G401 (cell line): ENCODE data around the gene SLC27A5. TPM values are rescaled to one million over a fixed set of nuclear protein-coding genes. Genes with fewer than 3 reads are reported as not detected.

Experiments
- DNase-seq: peaks from one replicate; pipeline ENCODE4 v3.0.0-alpha.2; 2015; ENCODE audit warnings: low spot score
- in situ Hi-C: cut with HindIII; loops from 2 replicates; pipeline ENCODE4 v1.10.0; 2016; ENCODE audit warnings: low sequenced_read_pairs, mixed read lengths
- total RNA-seq: library from RNA; depleted of rRNA; stranded (reverse); fragments of >200 nt; shearing (Covaris generic); gene quantifications from 2 replicates; pipeline ENCODE4 v1.2.3, GENCODE V29; 2014; rRNA removed

Gene SLC27A5, protein sequence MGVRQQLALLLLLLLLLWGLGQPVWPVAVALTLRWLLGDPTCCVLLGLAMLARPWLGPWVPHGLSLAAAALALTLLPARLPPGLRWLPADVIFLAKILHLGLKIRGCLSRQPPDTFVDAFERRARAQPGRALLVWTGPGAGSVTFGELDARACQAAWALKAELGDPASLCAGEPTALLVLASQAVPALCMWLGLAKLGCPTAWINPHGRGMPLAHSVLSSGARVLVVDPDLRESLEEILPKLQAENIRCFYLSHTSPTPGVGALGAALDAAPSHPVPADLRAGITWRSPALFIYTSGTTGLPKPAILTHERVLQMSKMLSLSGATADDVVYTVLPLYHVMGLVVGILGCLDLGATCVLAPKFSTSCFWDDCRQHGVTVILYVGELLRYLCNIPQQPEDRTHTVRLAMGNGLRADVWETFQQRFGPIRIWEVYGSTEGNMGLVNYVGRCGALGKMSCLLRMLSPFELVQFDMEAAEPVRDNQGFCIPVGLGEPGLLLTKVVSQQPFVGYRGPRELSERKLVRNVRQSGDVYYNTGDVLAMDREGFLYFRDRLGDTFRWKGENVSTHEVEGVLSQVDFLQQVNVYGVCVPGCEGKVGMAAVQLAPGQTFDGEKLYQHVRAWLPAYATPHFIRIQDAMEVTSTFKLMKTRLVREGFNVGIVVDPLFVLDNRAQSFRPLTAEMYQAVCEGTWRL
- total RNA-seq = 12.0 and 28.6 TPM in 2 replicates

- in situ Hi-C loops = no loop called here
- DNase-seq = no peak
Measured at GRCh38 chr19:58511353-58512208, at the start of gene SLC27A5. Gene SLC27A5 (minus strand): TSS chr19:58511992. CDS start chr19:58511955, 37 bp downstream.

DNA sequence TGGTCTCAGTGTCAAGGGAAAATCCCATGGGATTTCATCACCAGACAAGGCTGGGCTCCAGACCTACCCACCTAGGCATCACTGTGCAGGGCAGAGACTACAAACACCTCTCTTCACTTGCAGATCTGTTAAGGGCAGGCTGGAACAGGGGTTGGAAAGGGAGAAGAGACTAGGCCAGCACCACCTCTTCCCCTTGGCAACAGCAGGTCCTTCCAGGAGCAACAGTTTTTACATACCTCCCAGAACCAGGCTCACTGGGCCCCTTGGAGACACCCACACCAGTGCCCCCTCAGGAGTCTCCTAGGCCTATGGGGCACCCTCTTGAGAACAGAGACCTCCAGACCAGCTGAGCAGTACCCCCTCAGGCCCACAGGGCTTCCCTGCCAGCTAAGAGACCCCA is 49.1 kb upstream of the SLC27A5 start:
- in situ Hi-C loops = no loop called here

GRCh38 chr19:58560007-58560887 is 48.5 kb upstream of the SLC27A5 start:
- no peak for DNase-seq
- in situ Hi-C loops = no loop called here

More for the DNA sequence above, 49.1 kb upstream of the SLC27A5 start:
- DNase-seq = no peak

DNA sequence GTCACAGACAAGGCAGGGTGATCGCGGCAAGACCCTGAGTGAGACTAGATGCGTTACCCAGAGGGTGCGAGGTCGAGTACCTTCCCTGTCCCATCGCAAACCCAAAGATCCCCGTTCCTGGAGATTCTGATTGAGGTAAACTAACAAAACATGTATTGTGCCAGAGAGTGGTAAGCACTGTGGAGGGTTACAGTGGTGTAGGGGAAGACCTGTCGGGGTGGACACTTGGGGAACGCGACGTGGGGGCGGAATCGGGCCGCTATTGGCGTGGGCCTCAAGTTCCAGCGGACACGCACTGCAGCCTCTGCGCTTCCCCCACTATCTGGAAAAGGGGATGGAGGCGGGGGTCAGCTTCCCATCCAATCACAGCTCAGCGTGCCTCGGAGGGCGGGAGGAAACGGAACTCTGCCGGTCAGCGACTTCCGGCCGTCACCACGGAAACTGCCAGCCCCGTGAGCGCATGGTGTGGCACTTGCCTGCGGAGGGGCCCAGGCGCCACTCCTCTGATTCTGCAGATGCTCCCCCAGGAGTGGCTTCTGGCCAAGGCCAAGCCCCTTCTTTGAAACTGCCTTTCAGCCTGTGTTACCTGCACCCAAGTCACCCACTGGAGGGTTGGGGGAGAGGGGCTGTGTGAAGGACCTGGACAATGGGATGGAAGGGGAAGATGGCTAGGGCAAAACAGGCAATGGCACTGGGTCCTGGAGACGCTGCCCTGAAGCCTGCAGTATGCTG is 47.6 kb upstream of the SLC27A5 start:
- peak; percentile 93 for DNase-seq
- in situ Hi-C loops = no loop called here

DNA sequence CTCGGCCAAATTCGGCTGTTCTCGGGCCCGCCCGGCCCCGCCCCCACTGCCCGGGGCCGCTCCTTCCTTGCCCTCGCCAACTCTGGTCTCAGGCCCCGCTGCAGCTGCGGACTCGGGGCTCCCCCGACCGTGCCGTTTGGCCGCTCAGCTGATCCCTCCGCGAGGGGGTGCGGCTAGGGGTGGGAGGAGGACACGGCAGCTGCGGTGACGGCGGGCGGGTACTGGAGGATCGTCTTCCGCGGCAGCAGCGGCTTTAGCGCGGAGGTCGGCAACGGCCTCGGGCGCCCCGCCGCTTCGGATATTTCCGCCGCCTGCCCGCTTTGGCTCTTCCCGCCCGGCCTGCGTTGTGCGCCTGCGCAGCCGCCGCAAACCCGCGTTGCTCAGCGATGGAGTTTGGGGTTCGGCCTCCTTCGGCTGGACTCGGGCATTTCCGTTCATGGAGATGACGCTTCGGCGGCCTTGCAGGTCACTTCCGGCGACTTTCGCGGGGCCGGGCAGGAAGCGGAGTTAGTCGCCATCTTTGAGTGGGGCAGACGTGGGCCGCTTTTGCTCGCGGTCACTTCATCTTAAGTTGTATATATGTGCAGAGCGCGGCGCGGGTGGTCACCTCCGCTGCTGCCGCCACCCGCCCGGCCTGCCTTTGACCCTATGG is 47.0 kb upstream of the SLC27A5 start:
- in situ Hi-C loops = no loop called here
- DNase-seq = peak; percentile 96

DNA sequence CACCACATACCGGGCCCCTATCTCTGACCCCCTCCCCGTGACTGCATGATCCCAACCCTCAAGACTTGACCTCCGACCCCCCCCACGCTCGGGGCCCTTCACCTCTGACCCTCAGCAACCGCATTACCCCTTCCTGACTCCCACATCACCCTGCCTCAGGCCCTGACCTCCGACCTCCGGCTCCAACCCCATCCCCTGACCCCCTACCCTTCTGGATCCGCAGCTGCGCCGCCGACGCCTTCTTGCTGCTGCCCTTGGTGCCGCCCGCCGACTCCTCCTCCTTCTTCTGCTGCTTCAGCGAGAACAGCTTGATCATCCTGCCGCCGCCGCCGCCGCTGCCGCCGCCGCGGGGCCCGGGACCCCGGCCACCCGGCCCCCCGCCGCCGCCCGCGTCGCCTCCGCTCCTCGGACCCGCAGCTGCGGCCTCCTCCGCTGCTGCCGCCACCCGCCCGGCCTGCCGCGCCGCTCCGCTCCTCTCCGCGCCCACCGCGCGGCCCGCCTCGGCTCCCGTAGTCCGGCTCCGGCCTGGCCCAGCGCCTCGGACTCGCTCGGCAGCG is 46.4 kb upstream of the SLC27A5 start, which contains the start of gene UBE2M:
UBE2M (minus strand) TSS at position 546 of the 557 bp plus-strand sequence; CDS start at position 316, 230 bp downstream.
- DNase-seq = no peak
- in situ Hi-C loops = no loop called here

GRCh38 chr19:58557221-58558065 is 45.7 kb upstream of the SLC27A5 start:
- DNase-seq = no peak
- in situ Hi-C loops = no loop called here

DNA sequence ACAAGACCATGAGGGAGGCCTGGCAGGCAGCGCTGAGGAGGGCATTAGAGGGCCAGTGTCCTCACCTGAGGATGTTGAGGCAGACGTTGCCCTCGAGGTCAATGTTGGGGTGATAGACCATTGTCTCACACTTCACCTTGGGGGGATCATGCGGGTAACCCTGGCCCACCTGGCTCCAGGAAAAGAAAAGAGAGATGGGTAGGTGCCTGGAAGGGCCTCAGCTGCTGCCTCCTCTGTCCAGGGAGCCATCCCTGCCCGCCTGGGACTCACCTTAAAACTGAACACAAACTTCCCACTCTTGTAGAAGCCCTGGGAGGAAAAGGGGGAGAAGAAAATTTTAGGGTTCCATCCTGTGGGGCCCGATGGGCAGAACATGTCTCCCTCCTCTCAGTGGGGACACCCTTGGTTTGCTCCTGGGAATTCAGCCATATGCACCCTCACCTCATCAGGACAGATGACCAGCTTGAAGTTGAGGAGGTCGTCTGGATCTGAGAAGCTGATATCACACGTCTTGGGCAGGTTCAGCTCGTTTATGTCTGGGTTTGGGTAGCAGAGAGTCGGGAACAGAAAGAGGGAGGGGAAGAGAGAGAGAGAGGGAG is 44.9 kb upstream of the SLC27A5 start:
- no peak for DNase-seq
- in situ Hi-C loops = no loop called here

- DNase-seq = no peak
- in situ Hi-C loops = no loop called here
Measured at GRCh38 chr19:58555920-58556621, 44.3 kb upstream of the SLC27A5 start.

- in situ Hi-C loops = no loop called here
- no peak for DNase-seq
Measured at GRCh38 chr19:58555369-58555885, 43.6 kb upstream of the SLC27A5 start.

DNA sequence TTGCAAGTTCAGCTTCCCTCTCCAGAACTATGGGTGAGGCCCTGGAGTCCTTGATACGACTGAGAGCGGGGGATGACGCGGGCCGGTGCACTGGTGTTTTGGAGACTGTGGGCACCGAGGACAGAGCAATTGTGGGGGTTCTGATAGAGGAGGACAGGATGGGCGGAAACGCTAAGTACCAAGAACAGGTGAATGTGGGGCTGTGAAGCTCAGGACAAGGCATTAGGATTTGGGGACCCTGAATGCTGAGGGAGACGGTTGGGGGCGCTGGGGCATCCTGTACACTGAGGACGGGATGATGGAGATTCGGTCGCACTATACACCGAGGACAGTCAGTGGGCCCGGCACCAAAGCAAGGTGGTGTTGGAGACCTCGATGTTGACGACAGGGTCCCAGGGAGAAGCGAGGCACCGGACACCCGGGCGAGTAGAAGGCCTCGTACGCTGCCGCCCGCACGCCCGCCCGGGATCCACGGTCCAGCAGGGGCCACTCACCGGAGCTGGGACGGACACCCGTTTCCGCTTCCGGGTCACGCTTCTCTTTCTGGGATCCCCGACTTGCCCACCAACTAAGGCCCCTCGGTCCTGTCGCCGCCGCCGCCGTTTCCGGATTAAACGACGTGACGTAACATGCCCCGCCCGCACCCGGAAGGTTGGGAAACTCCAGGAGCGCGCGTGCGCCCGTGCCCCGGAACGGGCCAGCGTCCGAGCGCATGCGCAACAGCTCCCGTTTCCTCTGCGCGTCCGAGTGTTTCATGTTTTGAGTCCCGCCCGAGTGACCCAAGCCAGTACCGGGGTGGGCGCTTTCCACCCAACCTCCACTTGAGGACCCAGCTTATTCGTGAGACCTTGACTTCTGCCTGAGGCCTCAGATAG is 42.9 kb upstream of the SLC27A5 start, which contains the start of gene CHMP2A:
CHMP2A (minus strand) TSS at position 612 of the 875 bp plus-strand sequence. CDS start 893 bp downstream, outside the sequence.
- in situ Hi-C loops = no loop called here

DNA sequence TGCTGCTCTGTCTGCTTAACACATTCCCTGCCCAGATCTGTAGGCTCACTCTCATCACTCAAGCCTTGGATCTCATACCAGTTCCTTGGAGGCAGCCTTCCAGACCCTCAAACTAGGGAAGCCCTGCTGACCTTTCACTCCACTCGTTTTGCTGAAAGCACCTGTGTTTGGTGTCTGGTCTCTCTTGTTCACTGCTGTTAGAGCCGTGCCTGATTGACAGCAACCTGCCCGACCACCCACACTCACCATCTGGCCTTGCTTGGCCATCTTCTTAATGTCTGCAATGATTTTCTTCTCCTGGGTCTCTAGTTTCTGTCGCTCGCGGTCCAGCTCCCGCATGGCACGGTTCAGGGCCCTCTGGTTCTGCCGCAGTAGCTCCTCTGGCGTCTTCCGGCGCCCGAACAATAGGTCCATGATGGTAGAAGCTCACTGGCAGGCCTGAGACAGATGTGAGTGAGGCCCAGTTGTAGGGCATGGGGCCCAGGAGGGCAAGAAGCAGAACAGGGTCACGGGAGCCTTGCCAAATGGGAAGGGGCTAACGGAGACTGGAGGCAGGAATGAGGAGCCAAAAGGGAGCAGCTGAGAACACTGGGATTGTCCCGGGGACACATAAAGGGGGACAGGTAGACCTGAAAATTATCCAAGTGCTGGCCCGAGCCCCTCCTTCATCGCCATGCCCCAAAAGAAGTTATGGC is 42.2 kb upstream of the SLC27A5 start:
- DNase-seq = no peak
- in situ Hi-C loops = no loop called here

More for the DNA sequence above, 42.9 kb upstream of the SLC27A5 start, which contains the start of gene CHMP2A:
- peak; percentile 97 for DNase-seq

DNA sequence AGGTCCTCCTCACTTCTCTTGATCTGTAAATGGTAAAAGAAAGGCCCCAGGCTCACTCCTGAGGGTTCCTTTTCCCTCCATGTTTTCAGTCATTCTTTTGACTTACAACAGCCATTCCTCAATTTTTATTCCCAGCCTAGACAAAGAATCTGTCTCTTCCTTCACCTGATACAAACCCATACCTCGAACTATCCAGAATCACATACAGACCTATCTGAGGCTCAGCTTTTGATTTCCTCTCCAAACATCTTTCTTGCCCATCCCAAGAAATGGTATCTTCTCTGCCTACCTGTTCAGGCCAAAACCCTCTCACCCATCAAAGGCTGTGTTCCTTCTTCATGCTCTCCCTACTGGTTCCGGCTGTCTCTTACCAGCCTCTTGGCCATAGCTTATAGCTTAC is 40.9 kb upstream of the SLC27A5 start:
- DNase-seq = no peak
- in situ Hi-C loops = no loop called here
